ENCODE measurements around the gene TSFM.

Gene TSFM

GRCh38 chr12:57779736-57780135 lies 2.9 kb upstream of the TSFM start:
- Histone ChIP-seq H3K4me2 (ENCODE audit: low read depth, low read length, poor library complexity, severe bottlenecking) (no peak overlapping the region), H3K9ac (ENCODE audit: low read length) (no peak overlapping the region), H3K27ac (ENCODE audit: low read depth, low read length) (no peak overlapping the region), H3K36me3 (ENCODE audit: low read length) (no peaks in the 10 kb centered on the region), H3K9me2 (replicated peaks; ENCODE audit: insufficient read depth, low read length) (no peaks in the 10 kb centered on the region), H3F3A (ENCODE audit: insufficient read depth) (no peaks in the 10 kb centered on the region), H3K27me3 (ENCODE audit: low read length) (no peaks in the 10 kb centered on the region), H3K9me3 (ENCODE audit: insufficient read depth, low read length) (no peaks in the 10 kb centered on the region), H2AFZ (ENCODE audit: low read depth, low read length, severe bottlenecking) (no peak overlapping the region), H3K79me2 (ENCODE audit: insufficient read depth, low read length) (peaks cover 16% of the 10 kb centered on the region), H3K4me3 (ENCODE audit: insufficient read depth, low read length, poor library complexity, severe bottlenecking) (no peak overlapping the region), H4K20me1 (ENCODE audit: low read depth, low read length) (no peaks in the 10 kb centered on the region)
- no peak for TF ChIP-seq CTCF (IDR thresholded peaks at IDR 0.05; ENCODE audit: insufficient read depth, low read length, poor library complexity, severe bottlenecking)
- no peak for TF ChIP-seq EZH2phosphoT487 (conservative IDR thresholded peaks at IDR 0.05; ENCODE audit: low read length)

GRCh38 chr12:57780284-57780897 lies 2.2 kb upstream of the TSFM start:
- Histone ChIP-seq H3F3A (ENCODE audit: insufficient read depth) (no peaks in the 10 kb centered on the region), H3K9me2 (replicated peaks; ENCODE audit: insufficient read depth, low read length) (no peaks in the 10 kb centered on the region), H2AFZ (ENCODE audit: low read depth, low read length, severe bottlenecking) (no peak overlapping the region), H3K27ac (ENCODE audit: low read depth, low read length) (no peak overlapping the region), H4K20me1 (ENCODE audit: low read depth, low read length) (no peaks in the 10 kb centered on the region), H3K4me3 (ENCODE audit: insufficient read depth, low read length, poor library complexity, severe bottlenecking) (no peak overlapping the region), H3K27me3 (ENCODE audit: low read length) (no peaks in the 10 kb centered on the region), H3K9me3 (ENCODE audit: insufficient read depth, low read length) (no peaks in the 10 kb centered on the region), H3K36me3 (ENCODE audit: low read length) (no peaks in the 10 kb centered on the region), H3K79me2 (ENCODE audit: insufficient read depth, low read length) (peaks cover 16% of the 10 kb centered on the region), H3K9ac (ENCODE audit: low read length) (no peak overlapping the region), H3K4me2 (ENCODE audit: low read depth, low read length, poor library complexity, severe bottlenecking) (no peak overlapping the region)
- TF ChIP-seq CTCF (IDR thresholded peaks at IDR 0.05; ENCODE audit: insufficient read depth, low read length, poor library complexity, severe bottlenecking) (no peak), EZH2phosphoT487 (conservative IDR thresholded peaks at IDR 0.05; ENCODE audit: low read length) (no peak)

- Histone ChIP-seq H3K9me2 (replicated peaks; ENCODE audit: insufficient read depth, low read length) (no peaks in the 10 kb centered on the region), H3K9me3 (ENCODE audit: insufficient read depth, low read length) (no peaks in the 10 kb centered on the region), H3K27me3 (ENCODE audit: low read length) (no peaks in the 10 kb centered on the region), H3K9ac (ENCODE audit: low read length) (no peak overlapping the region), H3K27ac (ENCODE audit: low read depth, low read length) (no peak overlapping the region), H4K20me1 (ENCODE audit: low read depth, low read length) (no peaks in the 10 kb centered on the region), H3K36me3 (ENCODE audit: low read length) (peaks cover 7% of the 10 kb centered on the region; the same call in 1 of the 2 replicates), H3K4me3 (ENCODE audit: insufficient read depth, low read length, poor library complexity, severe bottlenecking) (no peak overlapping the region), H3K4me2 (ENCODE audit: low read depth, low read length, poor library complexity, severe bottlenecking) (no peak overlapping the region), H2AFZ (ENCODE audit: low read depth, low read length, severe bottlenecking) (no peak overlapping the region), H3K79me2 (ENCODE audit: insufficient read depth, low read length) (peaks cover 16% of the 10 kb centered on the region), H3F3A (ENCODE audit: insufficient read depth) (no peaks in the 10 kb centered on the region)
- TF ChIP-seq CTCF (IDR thresholded peaks at IDR 0.05; ENCODE audit: insufficient read depth, low read length, poor library complexity, severe bottlenecking) (no peak), EZH2phosphoT487 (conservative IDR thresholded peaks at IDR 0.05; ENCODE audit: low read length) (no peak)
These were observed 1.3 kb upstream of the TSFM start for GRCh38 chr12:57781244-57781643.
